ENCODE measurements around the gene ACOT9.

Gene ACOT9, protein sequence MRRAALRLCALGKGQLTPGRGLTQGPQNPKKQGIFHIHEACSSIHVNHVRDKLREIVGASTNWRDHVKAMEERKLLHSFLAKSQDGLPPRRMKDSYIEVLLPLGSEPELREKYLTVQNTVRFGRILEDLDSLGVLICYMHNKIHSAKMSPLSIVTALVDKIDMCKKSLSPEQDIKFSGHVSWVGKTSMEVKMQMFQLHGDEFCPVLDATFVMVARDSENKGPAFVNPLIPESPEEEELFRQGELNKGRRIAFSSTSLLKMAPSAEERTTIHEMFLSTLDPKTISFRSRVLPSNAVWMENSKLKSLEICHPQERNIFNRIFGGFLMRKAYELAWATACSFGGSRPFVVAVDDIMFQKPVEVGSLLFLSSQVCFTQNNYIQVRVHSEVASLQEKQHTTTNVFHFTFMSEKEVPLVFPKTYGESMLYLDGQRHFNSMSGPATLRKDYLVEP

DNA sequence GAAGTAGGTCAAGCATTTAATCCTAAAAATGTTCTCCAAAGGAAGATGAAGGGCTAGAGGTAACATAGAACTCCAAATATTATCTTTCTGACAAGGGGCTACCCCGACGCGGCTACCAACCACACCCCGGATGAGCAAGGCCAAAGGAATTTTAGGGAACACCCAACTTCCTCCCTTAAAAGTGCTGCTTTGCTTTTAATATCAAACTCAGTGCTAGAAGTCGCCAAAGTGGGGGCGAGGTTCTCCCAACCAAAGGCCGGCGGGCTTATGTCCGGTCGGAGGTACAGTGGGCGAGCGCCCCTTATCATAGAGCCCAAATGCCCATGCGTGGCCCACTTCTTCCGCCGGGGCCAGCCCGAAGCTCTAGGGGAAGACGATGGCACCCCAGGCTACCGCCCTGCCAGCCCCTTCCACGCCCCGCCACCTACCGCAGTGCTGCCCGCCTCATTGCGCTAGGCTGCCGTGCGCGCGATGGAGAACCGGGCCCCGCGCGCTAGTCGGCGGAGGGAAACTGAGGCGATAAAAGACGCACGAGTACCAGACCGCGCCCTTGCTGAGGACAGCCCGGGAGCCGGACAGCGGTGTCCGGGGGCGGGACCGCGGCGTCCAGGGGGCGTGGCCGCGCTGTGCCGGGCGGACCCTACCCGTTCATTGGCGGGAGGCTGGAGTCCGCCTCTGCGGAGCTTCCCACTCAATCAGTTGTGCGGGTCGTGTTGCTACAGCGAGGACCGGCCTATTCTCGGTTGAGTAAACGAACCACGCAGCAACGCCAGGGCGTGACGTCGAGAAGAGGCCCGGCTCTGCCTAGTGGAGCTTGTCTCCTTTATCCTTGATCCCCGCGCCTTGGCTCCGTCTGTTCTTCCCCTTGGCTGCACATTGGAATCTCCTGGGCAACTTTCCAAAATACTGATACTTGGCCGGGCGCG is at the start of gene ACOT9:
ACOT9 (minus strand) TSS at position 580 of the 926 bp plus-strand sequence; CDS start at position 448, 132 bp downstream.
- peak; percentile 41 for DNase-seq (ENCODE audit: insufficient read length, low spot score)
- FAIRE-seq, result peak; percentile 45
- peak; percentile 77 for TF ChIP-seq POLR2A (IDR thresholded peaks at IDR 0.05; ENCODE audit: low read depth, low read length)

- no peak for DNase-seq (ENCODE audit: insufficient read length, low spot score)
- FAIRE-seq, result no peak
- no peak for TF ChIP-seq POLR2A (IDR thresholded peaks at IDR 0.05; ENCODE audit: low read depth, low read length)
Observed at GRCh38 chrX:23790155-23790497, 47.0 kb upstream of the ACOT9 start.

GRCh38 chrX:23789386-23790154 is 46.5 kb upstream of the ACOT9 start:
- no peak for TF ChIP-seq POLR2A (IDR thresholded peaks at IDR 0.05; ENCODE audit: low read depth, low read length)
- no peak for FAIRE-seq
- DNase-seq (ENCODE audit: insufficient read length, low spot score), result no peak

GRCh38 chrX:23788946-23789345 is 45.9 kb upstream of the ACOT9 start:
- FAIRE-seq, result no peak
- no peak for DNase-seq (ENCODE audit: insufficient read length, low spot score)

GRCh38 chrX:23788521-23788920 is 45.4 kb upstream of the ACOT9 start:
- TF ChIP-seq POLR2A (IDR thresholded peaks at IDR 0.05; ENCODE audit: low read depth, low read length), result no peak
- no peak for DNase-seq (ENCODE audit: insufficient read length, low spot score)
- no peak for FAIRE-seq

More at GRCh38 chrX:23788946-23789345, 45.9 kb upstream of the ACOT9 start:
- TF ChIP-seq POLR2A (IDR thresholded peaks at IDR 0.05; ENCODE audit: low read depth, low read length), result no peak

DNA sequence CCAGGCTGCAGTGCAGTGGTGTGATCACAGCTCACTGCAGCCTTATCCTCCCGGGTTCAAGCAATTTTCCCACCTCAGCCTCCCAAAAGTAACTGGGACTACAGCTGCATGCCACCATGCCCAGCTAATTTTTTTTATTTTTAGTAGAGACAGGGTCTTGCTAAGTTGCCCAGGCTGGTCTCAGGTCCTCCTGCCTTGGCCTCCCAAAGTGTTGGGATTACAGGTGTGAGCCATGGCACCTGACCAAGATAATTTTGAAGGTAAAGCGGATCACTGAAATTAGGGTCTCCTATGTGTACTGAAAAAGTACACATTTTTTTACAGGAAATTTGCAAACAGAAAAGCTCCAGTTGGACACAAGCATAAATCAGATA is 44.7 kb upstream of the ACOT9 start:
- no peak for DNase-seq (ENCODE audit: insufficient read length, low spot score)
- no peak for FAIRE-seq
- TF ChIP-seq POLR2A (IDR thresholded peaks at IDR 0.05; ENCODE audit: low read depth, low read length), result no peak

DNA sequence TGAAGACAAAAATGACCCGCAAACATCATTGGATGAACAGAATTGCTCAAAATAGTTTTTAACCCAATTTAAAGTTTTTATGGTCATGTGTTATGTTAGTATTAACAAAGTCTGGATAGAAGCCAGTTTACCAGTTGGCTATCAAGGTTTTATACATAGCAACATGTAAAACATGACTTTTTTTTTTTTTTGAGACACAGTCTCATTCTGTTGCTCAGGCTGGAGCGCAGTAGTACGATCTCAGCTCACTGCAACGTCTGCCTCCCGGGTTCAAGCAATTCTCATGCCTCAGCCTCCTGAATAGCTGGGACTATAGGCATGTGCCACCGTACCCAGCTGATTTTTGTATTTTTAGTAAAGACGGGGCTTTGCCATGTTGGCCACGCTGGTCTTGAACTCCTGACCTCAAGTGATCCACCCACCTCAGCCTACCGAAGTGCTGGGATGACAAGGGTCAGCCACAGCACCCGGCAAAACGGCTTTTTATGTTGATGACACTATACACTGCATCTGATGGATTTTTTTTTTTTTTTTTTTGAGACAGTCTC is 43.3 kb upstream of the ACOT9 start:
- FAIRE-seq, result no peak
- TF ChIP-seq POLR2A (IDR thresholded peaks at IDR 0.05; ENCODE audit: low read depth, low read length), result no peak
- no peak for DNase-seq (ENCODE audit: insufficient read length, low spot score)

- FAIRE-seq (no peak), DNase-seq (ENCODE audit: insufficient read length, low spot score) (no peak)
- no peak for TF ChIP-seq POLR2A (IDR thresholded peaks at IDR 0.05; ENCODE audit: low read depth, low read length)
Observed at GRCh38 chrX:23785580-23785979, 42.5 kb upstream of the ACOT9 start.

DNA sequence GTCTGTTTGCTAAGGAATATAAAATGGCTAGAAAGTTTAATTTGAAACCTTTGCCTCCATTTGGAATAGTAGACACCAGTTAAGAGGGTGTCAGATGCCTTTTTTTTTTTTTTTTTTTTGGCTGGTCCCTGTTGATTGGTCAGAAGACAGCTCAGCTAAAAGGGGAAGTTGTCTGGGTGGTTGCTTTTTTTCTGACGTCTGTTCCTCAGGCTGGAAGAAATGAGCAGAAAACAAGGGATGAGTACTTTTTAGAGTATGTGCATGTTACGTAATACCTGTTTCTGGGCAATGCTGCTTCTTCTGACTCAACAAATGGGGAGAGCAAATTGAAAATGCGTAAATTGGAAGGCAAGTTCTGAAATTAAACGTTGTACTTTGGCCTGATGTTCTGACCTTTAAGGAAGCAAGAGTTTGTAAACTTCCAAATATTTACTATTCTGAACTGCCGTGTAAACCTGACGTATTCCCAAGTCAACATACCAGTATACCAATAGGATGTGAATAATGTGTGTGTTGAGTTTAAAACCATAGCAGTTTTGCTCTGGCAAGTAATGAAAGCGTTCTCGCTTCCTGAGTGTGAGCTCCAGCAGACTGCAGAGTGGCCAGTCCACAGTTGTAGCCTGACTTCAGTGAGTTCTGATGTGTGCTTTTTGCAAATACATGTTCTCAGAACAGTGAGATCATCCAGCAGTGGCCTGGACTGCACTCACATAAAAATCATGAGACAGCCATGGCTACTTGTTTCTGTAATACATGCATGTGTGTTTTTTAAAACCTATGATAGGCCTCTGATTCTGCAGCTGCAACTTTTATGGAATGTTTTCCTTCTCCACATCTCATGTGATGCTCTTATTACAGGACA is 41.6 kb upstream of the ACOT9 start:
- FAIRE-seq, result no peak
- DNase-seq (ENCODE audit: insufficient read length, low spot score), result no peak

GRCh38 chrX:23783589-23784469 is 40.8 kb upstream of the ACOT9 start:
- DNase-seq (ENCODE audit: insufficient read length, low spot score), result no peak
- no peak for FAIRE-seq
- no peak for TF ChIP-seq POLR2A (IDR thresholded peaks at IDR 0.05; ENCODE audit: low read depth, low read length)

More for the DNA sequence above, 41.6 kb upstream of the ACOT9 start:
- TF ChIP-seq POLR2A (IDR thresholded peaks at IDR 0.05; ENCODE audit: low read depth, low read length), result no peak

- DNase-seq (ENCODE audit: insufficient read length, low spot score) (peak; percentile 26), FAIRE-seq (no peak)
- TF ChIP-seq POLR2A (IDR thresholded peaks at IDR 0.05; ENCODE audit: low read depth, low read length), result peak; percentile 98
Observed at GRCh38 chrX:23782863-23783588, 40.0 kb upstream of the ACOT9 start, which contains the start of gene SAT1. Gene SAT1 (plus strand): TSS chrX:23783173. CDS start chrX:23783352, 179 bp downstream.
